TTC549 (cell line): ENCODE data around the gene AXIN2.
"Not testable (repeated sequence)": the region's sequence is repeated elsewhere in the genome, so short reads cannot be mapped to it uniquely, and the experiment has no call there.

Experiments
- FAIRE-seq: peaks from 2 replicates; lab custom pipeline; 2012; peaks lifted over from hg19 to GRCh38; lab: Jason Lieb, UNC

AXIN2 gene

GRCh38 chr17:65515959-65516948, 45.2 kb downstream of the AXIN2 start:
- FAIRE-seq, result no peak

GRCh38 chr17:65515512-65515911, 45.9 kb downstream of the AXIN2 start:
- FAIRE-seq, result no peak

- no peak for FAIRE-seq
These were observed 46.9 kb downstream of the AXIN2 start for GRCh38 chr17:65514541-65514940.

GRCh38 chr17:65514082-65514481, 47.4 kb downstream of the AXIN2 start:
- FAIRE-seq, result no peak

GRCh38 chr17:65511316-65511715, 50.1 kb downstream of the AXIN2 start:
- FAIRE-seq, result no peak

GRCh38 chr17:65509032-65509431, 52.4 kb downstream of the AXIN2 start:
- no peak for FAIRE-seq

GRCh38 chr17:65504673-65505072, 56.8 kb downstream of the AXIN2 start:
- FAIRE-seq, result not testable (repeated sequence)

- no peak for FAIRE-seq
These were observed 57.3 kb downstream of the AXIN2 start for GRCh38 chr17:65504141-65504540.

- no peak for FAIRE-seq
These were observed 57.9 kb downstream of the AXIN2 start for GRCh38 chr17:65503557-65503956.

- FAIRE-seq, result no peak
These were observed 62.6 kb downstream of the AXIN2 start for GRCh38 chr17:65498816-65499215.

- no peak for FAIRE-seq
These were observed 64.6 kb downstream of the AXIN2 start for GRCh38 chr17:65496801-65497200.

GRCh38 chr17:65495122-65496055, 66.1 kb downstream of the AXIN2 start:
- FAIRE-seq, result no peak

GRCh38 chr17:65489413-65490155, 71.9 kb downstream of the AXIN2 start:
- FAIRE-seq, result no peak

- no peak for FAIRE-seq
These were observed 72.8 kb downstream of the AXIN2 start for GRCh38 chr17:65488665-65489064.

- no peak for FAIRE-seq
These were observed 73.5 kb downstream of the AXIN2 start for GRCh38 chr17:65487990-65488389.

- no peak for FAIRE-seq
These were observed 74.3 kb downstream of the AXIN2 start for GRCh38 chr17:65487161-65487560.

- no peak for FAIRE-seq
These were observed 75.8 kb downstream of the AXIN2 start for GRCh38 chr17:65485388-65486299.

GRCh38 chr17:65484405-65484804, 77.0 kb downstream of the AXIN2 start:
- FAIRE-seq, result not testable (repeated sequence)

- no peak for FAIRE-seq
These were observed 78.0 kb downstream of the AXIN2 start for GRCh38 chr17:65483438-65483837.

- FAIRE-seq, result no peak
These were observed 79.2 kb downstream of the AXIN2 start for GRCh38 chr17:65482201-65482600.

GRCh38 chr17:65479282-65479681, 82.2 kb downstream of the AXIN2 start:
- FAIRE-seq, result no peak
